GM12878 (cell line): Measurements from ENCODE around the gene ARL9.
"Not testable (repeated sequence)": the region's sequence is repeated elsewhere in the genome, so short reads cannot be mapped to it uniquely, and the experiment has no call there.

ENCODE experiments used
- CTCF ChIP-seq, 3 experiments: IDR thresholded peaks in 2 of 3; conservative IDR thresholded peaks in 1 of 3; 2 replicates each; pipeline ENCODE4 v1.5.1; 2011; ENCODE audit warnings: low read depth in 3 of 3, low read length in 3 of 3, mild to moderate bottlenecking in 3 of 3, control low read depth in 2 of 3, moderate library complexity in 2 of 3, inconsistent platforms in 1 of 3, mixed read lengths in 1 of 3; ENCODE audit not compliant: control insufficient read depth in 2 of 3, insufficient read depth in 1 of 3; ENCODE audit errors: extremely low read depth in 1 of 3
- ETV6 ChIP-seq, 2 experiments: fragments of 450-650 bp in 1 of 2; IDR thresholded peaks in 1 of 2; conservative IDR thresholded peaks in 1 of 2; 2 replicates each; pipeline ENCODE4 v1.6.1; 2014; ENCODE audit warnings: antibody characterized with exemption in 1 of 2, borderline replicate concordance in 1 of 2, low read depth in 1 of 2, mild to moderate bottlenecking in 1 of 2, moderate library complexity in 1 of 2
- NFIC ChIP-seq: IDR thresholded peaks from 2 replicates; pipeline ENCODE4 v1.6.1; 2012; ENCODE audit warnings: low read depth, mild to moderate bottlenecking, inconsistent platforms, low read length, moderate library complexity
- POLR2AphosphoS2 ChIP-seq: IDR thresholded peaks from 2 replicates; pipeline ENCODE4 v1.6.1; 2011; ENCODE audit warnings: low read depth, mild to moderate bottlenecking, low read length, improper control_type of control experiment, moderate library complexity
- POLR2AphosphoS5 ChIP-seq: IDR thresholded peaks from 2 replicates; pipeline ENCODE4 v1.6.1; 2011; ENCODE audit warnings: mild to moderate bottlenecking, low read length, inconsistent platforms
- SREBF2 ChIP-seq: IDR thresholded peaks from 2 replicates; pipeline ENCODE4 v1.6.1; 2012; ENCODE audit warnings: mild to moderate bottlenecking, low read length

DNA sequence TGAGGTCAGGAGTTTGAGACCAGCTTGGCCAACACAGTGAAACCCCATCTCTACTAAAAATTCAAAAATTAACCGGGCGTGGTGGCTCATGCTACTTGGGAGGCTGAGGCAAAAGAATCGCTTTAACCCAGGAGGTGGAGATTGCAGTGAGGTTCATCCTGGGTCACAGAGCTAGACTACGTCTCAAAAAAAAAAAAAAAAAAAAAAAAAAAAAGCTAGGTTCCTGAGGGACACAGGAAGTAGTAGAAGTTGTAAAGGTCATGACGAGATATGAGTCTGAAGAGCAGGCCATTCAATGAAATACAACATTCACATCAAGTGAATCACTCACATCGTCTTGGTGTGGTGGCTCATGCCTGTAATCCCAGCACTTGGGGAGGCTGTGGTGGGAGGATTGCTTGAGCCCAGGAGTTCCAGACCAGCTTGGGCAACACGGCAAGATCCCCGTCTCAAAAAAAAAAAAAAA lies 39.3 kb upstream of the ARL9 start:
- TF ChIP-seq NFIC; POLR2AphosphoS5; CTCF (IDR thresholded peaks at IDR 0.05 in 2 of 3, conservative IDR thresholded peaks at IDR 0.05 in 1 of 3; ENCODE audit: control insufficient read depth in 2 of 3, extremely low read depth in 1 of 3, insufficient read depth in 1 of 3, low read depth in 3 of 3, low read length in 3 of 3); ETV6 (conservative IDR thresholded peaks at IDR 0.05 in 1 of 2, IDR thresholded peaks at IDR 0.05 in 1 of 2; ENCODE audit: borderline replicate concordance in 1 of 2, low read depth in 1 of 2); POLR2AphosphoS2; SREBF2: not testable (repeated sequence)
